HEK293T (cell line): ENCODE measurements around the gene UNC119B.

Experiments used
- CTCF ChIA-PET: fragments of 350-600 bp; formaldehyde crosslinking; extraction: SDS; loops from one replicate; lab custom pipeline; 2021; ENCODE audit warnings: antibody characterized with exemption, inconsistent platforms; lab: Yijun Ruan, JAX
- POLR2A ChIA-PET: fragments of 350-600 bp; formaldehyde crosslinking; extraction: SDS; loops from one replicate; lab custom pipeline; 2020; ENCODE audit warnings: antibody characterized with exemption, inconsistent platforms; lab: Yijun Ruan, JAX
- DNase-seq: peaks from one replicate; pipeline ENCODE4 v3.0.0; 2012; ENCODE audit warnings: mixed read lengths; ENCODE audit errors: extremely low spot score
- ARNT ChIP-seq: fragments of 450-650 bp; IDR thresholded peaks from 2 replicates; pipeline ENCODE4 v1.6.1; 2017; ENCODE audit warnings: mild to moderate bottlenecking
- BHLHE40 ChIP-seq: fragments of 450-650 bp; IDR thresholded peaks from 2 replicates; pipeline ENCODE4 v1.6.1; 2016; ENCODE audit warnings: mild to moderate bottlenecking, moderate library complexity, borderline replicate concordance
- CTBP1 ChIP-seq: fragments of 450-650 bp; IDR thresholded peaks from 2 replicates; pipeline ENCODE4 v1.6.1; 2016; ENCODE audit warnings: borderline replicate concordance
- ELF4 ChIP-seq: fragments of 450-650 bp; IDR thresholded peaks from 2 replicates; pipeline ENCODE4 v1.6.1; 2017; ENCODE audit warnings: antibody characterized with exemption
- FOXA1 ChIP-seq: fragments of 450-650 bp; IDR thresholded peaks from 2 replicates; pipeline ENCODE4 v1.6.1; 2016; ENCODE audit warnings: mild to moderate bottlenecking
- FOXK2 ChIP-seq: fragments of 450-650 bp; IDR thresholded peaks from 2 replicates; pipeline ENCODE4 v1.6.1; 2016; ENCODE audit warnings: mild to moderate bottlenecking
- FOXM1 ChIP-seq: fragments of 450-650 bp; IDR thresholded peaks from 2 replicates; pipeline ENCODE4 v1.6.1; 2017; ENCODE audit warnings: mild to moderate bottlenecking, borderline replicate concordance
- HDGF ChIP-seq: fragments of 450-650 bp; IDR thresholded peaks from 2 replicates; pipeline ENCODE4 v1.6.1; 2017; ENCODE audit warnings: antibody characterized with exemption, borderline replicate concordance
- L3MBTL2 ChIP-seq: fragments of 450-650 bp; conservative IDR thresholded peaks from 2 replicates; pipeline ENCODE4 v1.6.1; 2016; ENCODE audit warnings: mild to moderate bottlenecking
- LEF1 ChIP-seq: fragments of 450-650 bp; IDR thresholded peaks from 2 replicates; pipeline ENCODE4 v1.6.1; 2017; ENCODE audit warnings: mild to moderate bottlenecking, borderline replicate concordance
- NFRKB ChIP-seq: fragments of 450-650 bp; IDR thresholded peaks from 2 replicates; pipeline ENCODE4 v1.6.1; 2016; ENCODE audit warnings: mild to moderate bottlenecking, moderate library complexity
- PKNOX1 ChIP-seq: fragments of 450-650 bp; IDR thresholded peaks from 2 replicates; pipeline ENCODE4 v1.6.1; 2016
- SP1 ChIP-seq: fragments of 450-650 bp; IDR thresholded peaks from 2 replicates; pipeline ENCODE4 v1.6.1; 2017
- SUZ12 ChIP-seq: fragments of 450-650 bp; IDR thresholded peaks from 2 replicates; pipeline ENCODE4 v1.6.1; 2016; ENCODE audit warnings: mild to moderate bottlenecking
- TARDBP ChIP-seq: fragments of 450-650 bp; IDR thresholded peaks from 2 replicates; pipeline ENCODE4 v1.6.1; 2016
- ZNF384 ChIP-seq: fragments of 450-650 bp; IDR thresholded peaks from 2 replicates; pipeline ENCODE4 v1.6.1; 2016

Gene UNC119B

DNA sequence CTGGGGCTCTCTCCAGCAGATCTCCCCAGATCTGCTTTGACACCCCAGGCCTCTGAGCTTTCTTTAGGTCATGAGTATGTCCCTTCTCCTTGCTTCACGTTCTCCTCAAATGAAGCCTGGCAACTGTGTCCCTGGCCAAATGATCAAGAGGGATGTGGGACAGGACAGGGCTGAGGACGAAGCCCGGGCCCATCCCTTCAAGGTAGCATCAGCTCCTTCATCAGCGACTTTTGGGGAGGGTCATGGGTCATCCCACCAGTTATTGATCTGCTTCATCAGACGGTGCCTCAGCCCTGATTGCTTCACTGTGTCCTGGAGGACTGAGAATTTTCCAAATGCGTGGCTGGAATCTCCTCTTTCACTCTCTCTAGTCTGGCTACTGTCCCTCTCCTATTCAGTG lies 47.7 kb downstream of the UNC119B start:
- POLR2A ChIA-PET: no interaction called here
- DNase-seq: no peak
- TF ChIP-seq BHLHE40 (no peak), CTBP1 (no peak), ARNT (no peak), FOXA1 (no peak), ELF4 (no peak), LEF1 (no peak), SP1 (no peak), NFRKB (no peak), FOXM1 (no peak), TARDBP (no peak), SUZ12 (no peak), HDGF (no peak), FOXK2 (no peak), ZNF384 (no peak), L3MBTL2 (no peak), PKNOX1 (no peak)
- CTCF ChIA-PET: no interaction called here

- TF ChIP-seq ZNF384 (no peak), BHLHE40 (no peak), FOXK2 (no peak), L3MBTL2 (no peak), SP1 (no peak), ELF4 (no peak), SUZ12 (no peak), CTBP1 (no peak), FOXA1 (no peak), LEF1 (no peak), PKNOX1 (no peak)
- ChIA-PET CTCF (interaction anchor here (0.7 kb wide), 1 partner anchor 104 kb away, joined by 3 read pairs; no protein-coding TSS in a partner anchor), POLR2A (no interaction called here)
- no peak for DNase-seq
These were observed 48.7 kb downstream of the UNC119B start for GRCh38 chr12:120758798-120759590.

- POLR2A ChIA-PET: no interaction called here
- no peak for DNase-seq
- no peak for TF ChIP-seq HDGF
- CTCF ChIA-PET: interaction anchor here (0.7 kb wide), 1 partner anchor 103 kb away, joined by 3 read pairs; no protein-coding TSS in a partner anchor
These were observed 49.5 kb downstream of the UNC119B start for GRCh38 chr12:120759591-120760348.

GRCh38 chr12:120760349-120761254 lies 50.3 kb downstream of the UNC119B start:
- TF ChIP-seq FOXM1: no peak
- ChIA-PET POLR2A (interaction anchor here (0.6 kb wide), 1 partner anchor 75 kb away, joined by 3 read pairs; no protein-coding TSS in a partner anchor), CTCF (no interaction called here)
- DNase-seq: no peak

GRCh38 chr12:120761519-120761934 lies 51.3 kb downstream of the UNC119B start:
- POLR2A ChIA-PET: interaction anchor here (0.6 to 0.7 kb wide), 4 partner anchors 37 to 150 kb away, joined by 3 read pairs; no protein-coding TSS in a partner anchor

More at GRCh38 chr12:120761519-120761934, 51.3 kb downstream of the UNC119B start:
- TF ChIP-seq PKNOX1: no peak
- TF ChIP-seq FOXA1: no peak
- no peak for TF ChIP-seq ELF4
- TF ChIP-seq BHLHE40: no peak
- no peak for TF ChIP-seq LEF1
- TF ChIP-seq CTBP1: no peak
- no peak for TF ChIP-seq FOXM1
- no peak for TF ChIP-seq NFRKB
- peak; percentile 44 for DNase-seq
- CTCF ChIA-PET: interaction anchor here (1.2 kb wide), 1 partner anchor 19 kb away, joined by 3 read pairs; no protein-coding TSS in a partner anchor
